ENCODE results near the gene CABYR.

CABYR gene

GRCh38 chr18:24176727-24177416 lies 38.0 kb downstream of the CABYR start:
- DNase-seq (ENCODE audit: low read depth) = peak; percentile 68
- no peak overlapping the region for H3K4me3 ChIP-seq (ENCODE audit: low read depth, low read length)
- TF ChIP-seq CTCF (conservative IDR thresholded peaks at IDR 0.05; ENCODE audit: low read depth, low read length) = peak; percentile 90

GRCh38 chr18:24177499-24178133 lies 38.8 kb downstream of the CABYR start:
- no peak for TF ChIP-seq CTCF (conservative IDR thresholded peaks at IDR 0.05; ENCODE audit: low read depth, low read length)
- H3K4me3 ChIP-seq (ENCODE audit: low read depth, low read length) = no peak overlapping the region
- DNase-seq (ENCODE audit: low read depth) = no peak

GRCh38 chr18:24180048-24180447 lies 41.2 kb downstream of the CABYR start:
- no peak overlapping the region for H3K4me3 ChIP-seq (ENCODE audit: low read depth, low read length)
- no peak for TF ChIP-seq CTCF (conservative IDR thresholded peaks at IDR 0.05; ENCODE audit: low read depth, low read length)
- DNase-seq (ENCODE audit: low read depth) = no peak

- H3K4me3 ChIP-seq (ENCODE audit: low read depth, low read length) = no peak overlapping the region
- peak; percentile 44 for DNase-seq (ENCODE audit: low read depth)
- TF ChIP-seq CTCF (conservative IDR thresholded peaks at IDR 0.05; ENCODE audit: low read depth, low read length) = no peak
Measured at GRCh38 chr18:24181806-24182205, 42.9 kb downstream of the CABYR start.

GRCh38 chr18:24185805-24186204 lies 46.9 kb downstream of the CABYR start:
- no peak for TF ChIP-seq CTCF (conservative IDR thresholded peaks at IDR 0.05; ENCODE audit: low read depth, low read length)
- DNase-seq (ENCODE audit: low read depth) = peak; percentile 61

GRCh38 chr18:24187049-24187448 lies 48.2 kb downstream of the CABYR start:
- no peak overlapping the region for H3K4me3 ChIP-seq (ENCODE audit: low read depth, low read length)
- no peak for TF ChIP-seq CTCF (conservative IDR thresholded peaks at IDR 0.05; ENCODE audit: low read depth, low read length)
- no peak for DNase-seq (ENCODE audit: low read depth)

More at GRCh38 chr18:24185805-24186204, 46.9 kb downstream of the CABYR start:
- no peak overlapping the region for H3K4me3 ChIP-seq (ENCODE audit: low read depth, low read length)

GRCh38 chr18:24187689-24188088 lies 48.8 kb downstream of the CABYR start:
- TF ChIP-seq CTCF (conservative IDR thresholded peaks at IDR 0.05; ENCODE audit: low read depth, low read length) = no peak
- DNase-seq (ENCODE audit: low read depth) = no peak
- H3K4me3 ChIP-seq (ENCODE audit: low read depth, low read length) = no peak overlapping the region
